Limb (tissue), 2 donors: ENCODE data around the gene BANK1.

Source experiments
- DNase-seq, 2 donors: peaks; one replicate each; pipeline ENCODE4 v3.0.0-alpha.2; 2016; ENCODE audit errors: extremely low spot score in 2 of 2

Gene BANK1

DNA sequence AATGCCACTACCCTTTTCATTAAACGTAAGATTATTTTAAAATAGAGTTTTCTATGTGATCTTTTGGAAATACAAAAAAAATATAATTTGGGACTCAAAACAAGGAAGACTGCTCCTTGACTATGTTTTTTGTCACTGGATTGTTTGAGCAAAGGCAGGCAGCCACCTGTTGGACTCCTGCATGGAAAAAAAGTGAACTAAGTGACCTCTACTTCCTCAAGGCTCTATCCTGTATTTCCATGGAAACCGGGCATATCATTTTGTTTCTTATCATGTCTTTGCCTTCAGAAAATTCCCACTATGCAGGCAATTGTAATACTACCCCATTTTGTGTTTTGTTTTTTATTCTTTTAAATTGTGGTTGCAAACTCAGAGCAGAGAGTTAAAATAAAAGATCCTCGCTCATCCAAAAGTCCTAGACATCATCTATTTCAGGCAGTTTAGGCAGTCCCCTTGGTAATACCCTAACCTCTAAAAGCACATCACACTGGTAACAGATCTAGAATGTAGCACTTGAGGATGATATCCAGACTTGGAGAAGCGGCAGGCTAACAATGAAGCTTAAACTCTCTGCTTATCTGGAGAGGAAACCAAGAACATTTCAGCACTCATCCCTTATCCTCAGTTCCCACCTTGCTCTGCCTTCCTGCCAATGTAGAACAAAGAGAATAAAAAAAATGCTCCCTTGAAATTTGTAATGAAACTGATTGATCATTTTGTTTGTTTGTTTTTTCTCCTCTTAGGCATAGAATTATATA is 165.7 kb downstream of the BANK1 start:
- DNase-seq: no peak

DNA sequence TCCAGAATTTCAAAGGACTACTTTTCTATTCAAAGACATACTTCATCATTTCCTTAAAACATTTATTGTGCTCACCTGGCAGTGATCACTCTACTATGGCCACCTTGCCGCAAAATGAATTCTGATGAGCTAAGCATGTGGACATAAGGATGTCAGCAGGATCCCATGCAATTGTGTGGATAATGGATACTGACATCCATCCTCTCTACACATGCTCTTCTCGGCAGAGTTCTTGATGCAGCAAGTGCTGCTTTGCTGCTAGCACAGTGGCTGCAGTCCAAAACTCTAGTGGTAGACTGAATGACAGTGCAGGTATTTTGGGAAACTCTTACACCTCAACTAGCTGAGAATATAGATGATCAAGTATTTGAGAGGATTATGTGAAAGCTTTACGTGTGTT is 168.0 kb downstream of the BANK1 start:
- DNase-seq: no peak

DNA sequence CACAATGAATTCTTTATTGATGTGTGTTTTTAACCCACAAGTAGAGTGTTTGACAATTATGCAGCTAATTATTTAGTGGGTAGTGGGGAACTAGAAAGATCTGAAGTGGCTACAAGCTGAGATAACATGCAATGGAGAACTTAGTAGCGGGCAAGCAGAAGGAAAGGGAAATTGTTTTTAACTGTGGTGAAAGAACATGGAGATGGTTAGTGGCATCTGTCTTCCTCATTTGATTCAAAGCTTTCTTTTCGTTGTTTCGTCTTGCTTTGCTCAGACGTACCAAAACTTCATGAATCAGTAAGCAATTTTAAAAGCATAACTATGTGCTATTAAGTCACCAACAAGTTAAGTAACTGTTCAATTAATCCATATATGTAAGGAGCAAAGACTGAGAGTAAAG is 169.9 kb downstream of the BANK1 start:
- DNase-seq: no peak

DNA sequence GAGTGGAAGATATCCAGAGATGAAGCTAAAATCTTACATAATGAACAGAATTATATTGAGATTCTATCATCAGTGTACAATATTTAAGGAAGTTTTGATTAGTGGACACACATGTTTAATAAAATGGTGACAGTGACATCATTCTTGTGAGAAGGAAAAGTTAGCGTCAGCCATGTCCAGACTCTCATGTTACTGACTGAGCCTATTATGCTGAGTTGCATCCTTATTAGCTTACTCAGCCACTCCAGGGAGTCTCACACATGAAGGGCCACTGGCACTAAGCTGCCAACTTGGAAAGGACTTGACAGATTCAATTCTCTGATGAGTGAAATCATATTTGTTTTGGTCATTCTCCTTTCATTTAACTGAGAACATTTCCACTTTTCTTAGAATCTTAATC is 170.6 kb downstream of the BANK1 start:
- no peak for DNase-seq

DNA sequence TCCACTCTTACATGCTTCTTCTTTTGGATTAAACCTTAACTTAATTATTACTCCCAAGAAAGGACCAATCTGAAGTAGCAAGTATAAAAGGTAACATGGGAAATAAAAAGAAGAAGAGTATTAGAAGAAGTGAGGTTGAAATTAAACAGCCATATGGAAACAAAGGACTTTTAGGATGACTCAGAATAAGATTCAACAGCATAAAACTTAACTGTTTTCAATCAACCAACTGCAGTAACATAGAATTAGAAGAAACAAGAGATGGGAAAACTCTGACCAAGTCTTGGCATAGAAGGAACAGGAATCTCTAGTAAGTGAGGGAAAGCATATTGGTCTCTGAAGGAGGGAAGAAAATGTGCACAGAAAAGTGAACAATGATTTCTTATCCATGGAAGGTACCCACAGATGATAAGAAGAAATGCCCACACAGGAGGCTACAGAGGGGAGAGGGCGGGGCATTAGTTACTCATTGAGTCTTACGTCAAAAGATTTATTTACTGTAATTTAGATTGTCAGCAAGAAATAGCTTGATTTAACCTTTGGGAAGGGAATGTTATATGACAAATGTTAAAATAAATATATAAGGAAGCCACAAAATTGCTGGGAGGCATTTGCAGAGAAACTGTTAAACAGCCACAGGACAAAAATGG is 177.3 kb downstream of the BANK1 start:
- no peak for DNase-seq

DNA sequence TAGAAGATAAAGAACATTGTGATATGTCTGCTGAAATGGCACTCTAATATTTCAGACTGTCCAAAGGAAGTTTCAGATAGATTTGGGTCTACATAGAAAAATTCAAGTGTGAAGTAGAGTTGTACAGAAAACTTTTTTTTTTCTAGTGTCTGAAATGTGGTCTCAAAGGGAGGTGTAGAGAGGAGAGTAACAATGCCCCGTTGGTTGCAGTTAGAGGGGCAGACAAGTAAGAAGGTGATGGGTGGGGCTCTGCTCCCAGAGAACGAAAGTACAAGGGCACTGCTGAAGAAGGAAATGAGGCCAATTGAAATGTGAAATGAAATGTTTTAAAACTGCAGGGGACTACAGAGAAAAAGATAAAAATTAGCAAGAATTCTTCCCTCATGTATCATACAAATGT is 177.8 kb downstream of the BANK1 start:
- DNase-seq: no peak

DNA sequence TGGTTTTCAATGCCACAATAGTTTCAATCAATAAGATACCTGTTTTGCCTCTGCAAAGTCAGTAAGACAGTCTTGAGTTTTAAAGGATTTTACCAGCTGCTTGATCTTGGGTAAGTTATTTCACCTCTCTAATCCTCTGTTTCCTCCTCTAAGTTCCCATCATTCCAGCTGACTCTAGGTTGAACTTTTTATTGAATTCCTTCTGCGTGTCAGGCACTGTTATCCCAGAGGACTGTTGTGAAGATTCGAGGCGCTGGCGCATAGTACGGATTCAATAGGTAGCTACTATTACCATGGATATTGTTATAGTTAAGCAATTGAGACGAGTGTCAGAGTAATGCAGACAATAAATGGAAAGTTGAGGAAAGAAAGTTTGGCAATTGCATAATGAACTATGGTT is 179.4 kb downstream of the BANK1 start:
- DNase-seq: no peak

DNA sequence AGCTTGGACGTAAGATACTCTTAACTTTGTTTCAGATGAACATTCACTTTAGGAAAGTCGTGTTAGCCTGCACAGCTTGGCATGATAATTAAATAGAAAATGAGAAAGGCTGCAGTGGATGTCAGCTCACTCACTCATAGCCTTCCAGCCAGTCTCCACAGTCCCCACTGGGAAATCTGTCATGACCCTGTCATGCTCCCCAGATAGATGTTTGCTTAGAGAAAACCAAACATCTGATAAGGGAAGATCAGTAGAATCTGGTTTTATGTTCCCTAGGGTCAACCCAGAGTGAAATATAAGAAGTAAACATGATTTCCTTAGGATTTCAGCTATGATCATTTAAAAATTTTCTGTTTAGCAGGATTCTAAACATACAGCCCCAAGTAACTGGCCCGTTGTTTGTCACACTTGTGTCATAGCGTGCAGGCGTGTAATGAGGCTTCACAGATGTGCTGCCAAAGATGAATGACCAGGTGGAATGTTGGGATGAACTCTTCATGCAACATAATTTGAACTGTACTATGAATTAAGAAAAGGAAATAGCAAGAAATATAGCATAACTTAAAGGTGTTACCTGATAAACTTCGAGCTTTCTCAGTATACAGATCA is 180.1 kb downstream of the BANK1 start:
- DNase-seq: no peak

DNA sequence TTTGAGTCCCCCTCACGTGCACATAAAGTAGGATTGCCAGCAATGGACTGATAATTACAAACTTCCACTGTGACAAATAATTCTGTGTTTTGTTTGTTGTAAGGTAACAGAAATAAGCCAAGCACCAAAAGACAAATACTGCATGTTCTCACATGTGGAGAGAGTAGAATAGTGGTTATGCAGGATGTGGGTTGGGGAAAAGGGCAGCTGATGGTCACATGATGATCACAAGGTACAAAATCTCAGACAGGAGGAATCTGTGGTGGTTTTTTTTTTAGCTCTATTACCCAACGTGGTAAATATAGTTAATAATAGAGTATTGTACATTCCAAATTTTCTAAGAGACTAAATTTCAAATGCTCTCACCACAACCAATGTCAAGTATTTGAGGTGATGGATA is 182.3 kb downstream of the BANK1 start:
- DNase-seq: no peak

DNA sequence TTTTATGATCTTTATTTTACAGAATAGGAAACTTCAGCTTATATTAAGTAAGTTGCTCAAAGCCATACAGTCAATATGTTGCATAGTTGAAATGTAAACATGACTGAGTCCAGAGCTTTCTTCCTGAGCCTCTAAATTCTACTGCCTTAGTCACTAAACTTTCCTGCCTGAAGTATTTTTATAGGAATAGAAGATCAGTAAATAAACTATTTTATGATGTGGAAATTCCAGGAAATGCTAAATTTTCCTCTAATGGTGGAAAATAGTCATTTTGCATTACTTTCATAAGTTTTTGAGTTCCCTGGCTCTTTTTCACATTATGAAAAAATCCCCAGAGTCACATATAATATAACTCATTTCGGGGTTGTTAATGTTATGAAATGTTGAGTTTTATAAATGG is 182.8 kb downstream of the BANK1 start:
- DNase-seq: no peak

DNA sequence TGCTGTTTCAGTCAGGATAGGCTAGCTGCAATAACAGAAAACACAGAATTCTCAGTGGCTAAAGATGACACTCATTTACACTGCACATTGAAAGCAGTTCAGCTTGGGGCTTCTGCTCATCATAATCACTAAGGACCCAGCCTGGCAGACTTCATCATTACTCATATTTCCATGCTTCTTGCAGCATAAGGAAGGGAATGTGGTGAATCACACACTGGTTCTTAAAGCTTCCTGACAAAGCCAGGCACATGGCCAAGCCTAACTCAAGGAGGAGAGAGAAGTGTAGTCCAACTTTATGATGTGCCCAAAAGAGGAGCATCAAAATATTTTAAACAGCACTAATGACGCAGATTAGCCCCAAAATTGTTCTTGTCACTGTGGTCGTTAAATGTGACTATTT is 186.5 kb downstream of the BANK1 start:
- peak in 1 of 2 donors; percentile 60 for DNase-seq

DNA sequence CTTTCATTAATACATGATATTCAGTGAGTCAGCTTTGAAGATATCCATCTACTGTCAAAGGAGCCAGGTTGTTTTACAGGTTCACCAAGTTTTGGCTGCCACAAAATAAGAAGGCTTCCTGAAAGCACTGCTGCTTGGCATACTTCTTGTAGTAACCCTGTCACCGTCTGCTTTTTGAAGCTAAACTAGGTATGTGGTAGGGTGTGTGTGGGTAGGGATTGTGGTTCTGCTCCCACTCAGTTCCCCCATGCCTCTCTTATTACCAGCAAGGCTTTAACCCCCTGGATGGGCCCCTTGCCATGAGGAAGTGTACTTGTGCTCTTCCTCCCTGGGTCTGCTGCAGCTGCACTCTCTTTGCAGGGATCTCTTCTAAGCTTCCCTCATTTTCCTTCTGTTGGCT is 191.2 kb downstream of the BANK1 start:
- DNase-seq: no peak

DNA sequence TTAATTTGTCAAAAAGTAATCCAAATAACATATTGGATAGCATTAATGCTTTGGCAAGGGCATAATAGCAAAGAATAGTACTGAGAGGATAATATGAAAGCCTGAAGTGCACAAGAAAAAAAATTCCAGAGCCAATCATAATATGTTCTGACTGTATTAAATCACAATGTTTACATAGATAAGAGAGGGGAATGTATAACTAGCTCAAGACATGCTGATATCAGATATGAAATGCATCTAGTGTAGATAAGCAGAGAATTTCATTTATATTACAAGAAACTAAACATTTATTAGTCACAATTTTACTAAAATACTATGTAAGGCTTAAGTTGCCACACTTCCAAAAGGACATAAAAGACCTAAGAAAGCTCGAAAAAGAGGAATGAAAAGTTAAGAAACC is 193.3 kb downstream of the BANK1 start:
- no peak for DNase-seq

DNA sequence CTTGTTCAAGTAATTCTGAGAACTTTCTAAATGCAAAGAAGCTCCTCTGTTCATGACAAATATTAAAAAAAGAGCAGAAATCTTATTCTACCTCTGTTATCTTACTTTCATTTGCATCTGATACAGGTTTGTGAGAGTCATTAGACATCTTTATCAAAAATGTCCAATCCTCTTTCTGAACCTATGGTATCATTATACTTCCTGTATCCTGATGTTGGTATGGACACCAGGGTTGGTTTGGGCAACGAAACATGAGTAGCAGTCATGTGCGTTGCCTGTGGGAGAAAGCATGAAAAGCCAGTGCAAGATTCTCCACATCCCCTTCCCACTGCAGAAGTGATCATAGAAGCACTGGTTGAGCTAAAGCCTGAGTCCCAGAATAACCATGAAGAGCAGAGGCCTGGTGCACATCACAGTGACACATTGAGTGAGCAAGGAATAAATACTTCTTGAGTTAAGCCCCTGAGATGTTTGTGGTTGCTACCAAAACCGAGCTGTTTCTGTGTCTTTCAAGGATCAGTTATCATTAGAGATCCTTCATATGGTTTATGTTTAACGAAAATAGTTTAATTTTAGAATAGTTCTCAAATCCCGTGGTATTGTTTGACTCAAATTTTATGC is 197.2 kb downstream of the BANK1 start:
- DNase-seq: no peak

DNA sequence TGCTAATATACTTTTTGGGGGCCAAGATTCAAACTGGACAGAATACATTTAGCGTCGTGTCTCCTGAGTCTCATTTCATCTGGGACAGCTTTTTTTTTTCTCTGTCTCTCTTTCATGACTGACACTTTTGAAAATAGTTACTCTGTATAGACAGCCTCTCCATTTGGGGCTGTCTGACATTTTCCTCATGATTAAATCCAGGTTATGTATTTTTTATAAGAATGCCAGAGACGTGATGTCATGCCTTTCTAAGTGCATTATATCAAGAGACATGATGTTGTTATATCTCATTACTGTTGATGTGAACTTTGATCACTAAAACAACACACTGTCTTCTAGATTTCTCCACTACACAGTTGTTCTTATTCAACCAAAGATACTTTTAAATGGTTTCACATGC is 199.0 kb downstream of the BANK1 start:
- no peak for DNase-seq

DNA sequence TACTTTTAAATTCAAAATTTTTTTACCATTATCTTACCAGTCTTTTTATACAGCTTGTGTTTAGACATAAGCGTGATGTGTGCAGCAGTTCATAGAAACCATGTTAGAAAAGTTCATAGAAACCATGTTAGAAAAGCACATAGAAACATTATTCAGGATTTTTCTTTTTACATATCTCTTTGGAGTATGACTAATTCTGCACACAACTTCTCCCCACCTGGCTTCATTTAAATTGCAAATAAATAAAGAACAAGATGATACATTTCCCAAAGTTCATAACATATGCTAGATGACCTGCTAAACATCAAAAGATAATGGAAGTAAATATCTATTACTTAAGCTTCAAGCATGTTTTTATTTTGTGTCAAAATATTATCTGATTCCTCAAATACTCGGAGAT is 201.9 kb downstream of the BANK1 start:
- DNase-seq: no peak

DNA sequence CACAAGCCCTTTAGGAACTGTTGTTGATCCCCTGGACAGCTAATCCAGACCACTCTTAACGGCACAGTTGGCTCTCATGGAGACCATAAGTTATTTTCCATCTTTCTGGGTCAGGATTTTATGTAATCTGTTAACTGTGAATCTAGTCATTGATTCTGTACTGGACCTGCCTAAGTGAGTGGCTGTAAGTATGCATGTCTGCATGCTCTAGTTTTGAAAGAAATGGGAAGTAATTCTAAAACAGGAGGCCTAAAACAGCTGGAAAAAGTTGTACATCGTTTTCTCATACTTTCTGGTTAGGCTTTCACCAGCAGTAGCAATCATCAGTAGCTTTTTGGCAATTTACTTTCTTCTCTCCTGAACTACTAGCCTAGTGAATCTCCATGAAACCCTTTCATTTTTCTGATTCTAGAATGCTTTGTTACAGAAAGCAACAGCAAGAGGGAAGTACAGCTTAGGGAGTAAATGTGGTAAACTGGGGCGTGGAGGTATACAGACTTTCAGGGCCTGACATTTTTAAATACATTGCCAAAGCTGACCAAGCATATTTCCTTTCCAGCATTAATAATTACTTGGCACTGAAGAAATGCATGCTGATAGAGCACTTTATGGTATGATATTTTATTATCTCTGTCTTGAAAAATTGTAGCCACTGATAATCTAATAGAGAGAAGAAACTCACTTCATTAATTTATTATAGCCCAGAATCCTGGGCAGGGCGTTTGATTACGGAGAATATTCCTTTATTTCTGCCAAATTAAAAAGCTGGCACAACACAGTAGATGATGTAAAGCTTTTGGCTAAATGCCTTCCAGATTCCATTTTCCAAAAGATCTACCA is 202.7 kb downstream of the BANK1 start:
- DNase-seq: peak in 1 of 2 donors; percentile 39

DNA sequence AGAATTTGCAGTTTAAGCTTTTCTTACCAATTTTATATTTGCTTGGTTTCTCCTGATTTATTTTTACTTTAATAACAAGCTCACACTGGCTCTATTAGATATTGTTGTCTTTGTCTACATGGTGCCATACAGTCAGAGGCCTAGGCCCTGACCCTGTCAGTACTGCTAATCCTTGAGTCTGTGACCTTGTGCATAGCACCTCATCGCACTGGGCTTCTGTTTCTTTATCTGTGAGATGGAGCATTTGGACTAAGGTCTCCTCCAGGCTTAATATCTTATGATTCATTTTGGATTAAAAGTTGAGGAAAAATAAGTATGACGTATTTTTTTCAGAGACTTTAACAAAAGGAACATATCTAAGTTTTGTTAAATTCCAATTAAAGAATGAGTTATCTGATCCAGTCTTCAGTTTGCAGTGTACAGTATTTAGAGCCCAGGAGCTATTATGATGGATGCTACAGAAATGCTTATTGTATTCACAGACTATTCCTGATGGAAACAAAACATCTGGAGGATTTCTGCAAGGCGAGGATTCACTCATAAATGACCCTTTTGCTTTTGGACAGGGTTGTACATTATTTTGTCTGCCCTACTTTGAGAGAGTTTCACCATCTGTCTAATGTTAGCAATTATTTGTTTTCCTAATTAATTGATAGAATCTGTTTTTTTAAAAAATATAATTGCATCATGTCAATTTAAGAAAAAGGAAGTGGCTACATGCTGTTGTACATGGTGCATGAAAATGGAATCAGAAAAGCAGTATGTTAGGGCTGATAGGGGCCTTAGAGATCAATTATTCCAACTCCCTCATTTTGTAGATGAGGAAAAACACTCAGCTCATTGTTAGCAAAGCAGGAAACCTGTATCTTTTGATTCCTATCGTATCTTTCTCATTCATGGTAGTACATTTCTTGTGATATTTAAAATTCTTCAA is 203.6 kb downstream of the BANK1 start:
- no peak for DNase-seq

DNA sequence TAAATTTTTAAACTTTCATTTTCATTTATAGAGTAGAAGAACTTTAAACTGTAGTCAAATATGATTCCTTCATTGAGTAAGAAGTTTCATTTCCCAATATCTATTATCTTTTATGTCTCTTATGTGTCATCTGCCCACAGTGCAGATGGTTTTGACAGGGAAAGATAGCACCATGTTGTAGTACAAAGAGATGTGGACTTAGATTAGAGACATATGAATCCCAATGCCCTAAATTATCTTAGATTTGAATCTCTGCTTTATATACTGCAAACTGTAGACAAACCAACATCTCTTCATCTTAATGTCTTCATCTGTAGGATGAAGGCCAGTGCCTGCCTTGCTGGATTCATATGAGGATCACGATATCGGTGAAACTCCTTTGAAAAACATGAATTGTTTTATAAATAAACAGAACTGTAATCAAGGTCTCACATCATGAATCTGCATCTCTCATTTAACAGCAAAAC is 217.5 kb downstream of the BANK1 start:
- DNase-seq: no peak

DNA sequence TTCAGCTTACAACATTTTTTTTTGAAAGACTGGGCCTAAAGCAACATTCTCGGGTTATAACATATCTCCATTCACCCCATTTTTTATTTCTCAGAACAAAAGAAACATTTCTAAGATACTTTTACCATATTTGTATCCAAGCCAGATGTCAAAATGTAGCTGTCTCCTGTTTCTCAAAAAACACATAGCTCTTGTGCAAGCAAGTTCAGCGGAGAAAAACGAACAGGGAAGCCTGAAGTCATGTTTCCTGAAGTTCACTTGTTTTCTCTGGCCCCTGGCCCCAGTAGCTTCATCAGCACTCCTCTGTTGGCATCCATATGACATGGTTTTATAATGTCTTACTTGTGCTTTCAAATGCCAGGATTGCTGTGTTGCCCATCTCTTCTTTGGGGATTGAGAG is 218.2 kb downstream of the BANK1 start:
- no peak for DNase-seq
